ENCODE results near the gene GREM2. TPM values are rescaled to one million over a fixed set of nuclear protein-coding genes. Genes with fewer than 3 reads are reported as not detected.

Gene GREM2
- total RNA-seq, 1 donor from 2014 or later: 0.05 TPM

DNA sequence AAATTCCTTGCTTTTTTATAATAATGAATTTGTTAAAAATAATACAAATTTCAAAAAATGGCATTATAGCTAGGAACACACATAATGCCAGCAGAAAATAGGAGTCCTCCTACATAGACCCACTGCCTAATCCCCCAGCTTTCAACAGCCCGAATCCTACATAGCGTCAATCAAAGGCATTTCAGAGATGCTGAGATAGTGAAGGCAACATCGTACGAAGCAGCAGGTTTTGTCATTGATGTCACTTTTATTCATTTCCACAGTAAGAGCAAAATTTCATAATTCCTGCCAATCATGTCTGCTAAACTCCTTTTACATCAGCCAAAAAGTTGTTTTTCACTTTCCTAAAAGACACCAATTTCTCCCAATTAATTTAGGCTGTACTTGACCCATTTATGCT is 94.1 kb downstream of the GREM2 start:
- no peaks in the 10 kb centered on the region for H3K9me3 Mint-ChIP-seq
- H3K27ac Mint-ChIP-seq: no peak overlapping the region
- no peaks in the 10 kb centered on the region for H3K27me3 Mint-ChIP-seq
- H3K4me3 Mint-ChIP-seq: no peak overlapping the region
- no peak for DNase-seq
- H3K36me3 Mint-ChIP-seq (ENCODE audit: low read depth): no peaks in the 10 kb centered on the region
- H3K4me1 Mint-ChIP-seq: no peaks in the 10 kb centered on the region
- intact Hi-C loops (cut with micrococcal nuclease): no loop called here

DNA sequence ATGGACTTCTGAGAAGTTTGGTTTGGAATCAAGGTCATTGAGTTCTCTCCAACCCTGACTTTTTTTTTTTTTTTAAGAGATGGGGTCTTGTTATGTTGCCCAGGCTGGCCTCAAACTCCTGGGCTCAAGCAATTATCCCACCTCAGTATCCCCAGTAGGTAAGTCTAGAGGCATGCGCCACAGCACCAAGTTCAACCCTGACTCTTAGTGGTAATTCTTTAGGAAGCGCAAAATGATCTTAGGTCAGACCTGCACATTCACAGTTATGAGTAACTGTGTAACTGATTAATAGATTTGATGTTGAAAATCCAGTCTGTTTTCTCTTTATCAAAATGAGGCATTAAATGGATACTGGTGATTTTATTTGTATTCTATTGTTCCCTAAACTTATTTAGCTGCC is 95.9 kb downstream of the GREM2 start:
- Mint-ChIP-seq H3K4me3 (no peak overlapping the region), H3K27ac (no peak overlapping the region), H3K36me3 (ENCODE audit: low read depth) (no peaks in the 10 kb centered on the region), H3K9me3 (no peaks in the 10 kb centered on the region), H3K27me3 (no peaks in the 10 kb centered on the region), H3K4me1 (no peaks in the 10 kb centered on the region)
- DNase-seq: no peak
- intact Hi-C loops (cut with micrococcal nuclease): no loop called here

DNA sequence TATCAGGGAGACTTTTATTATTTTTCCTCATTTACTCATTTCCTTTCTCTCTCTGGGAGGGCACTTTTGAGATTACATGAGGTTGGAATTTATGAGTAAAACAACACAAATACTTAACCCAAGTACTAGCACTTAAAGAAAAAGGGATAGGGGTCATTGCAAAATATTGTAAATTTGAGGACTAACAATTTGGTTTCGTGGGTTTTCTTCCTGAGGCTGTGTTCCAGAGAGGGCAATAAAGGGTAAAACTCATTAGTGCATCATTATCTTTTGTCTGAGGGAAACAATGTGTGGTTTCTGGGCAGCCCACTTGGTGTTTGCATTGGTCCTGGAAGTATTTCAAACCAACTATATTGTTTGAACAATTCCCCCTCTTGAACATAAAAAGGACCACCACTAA is 96.5 kb downstream of the GREM2 start:
- H3K9me3 Mint-ChIP-seq: no peaks in the 10 kb centered on the region
- no peak overlapping the region for H3K27ac Mint-ChIP-seq
- no peaks in the 10 kb centered on the region for H3K36me3 Mint-ChIP-seq (ENCODE audit: low read depth)
- no peaks in the 10 kb centered on the region for H3K27me3 Mint-ChIP-seq
- intact Hi-C loops (cut with micrococcal nuclease): no loop called here
- no peak for DNase-seq
- no peak overlapping the region for H3K4me3 Mint-ChIP-seq
- H3K4me1 Mint-ChIP-seq: no peaks in the 10 kb centered on the region

DNA sequence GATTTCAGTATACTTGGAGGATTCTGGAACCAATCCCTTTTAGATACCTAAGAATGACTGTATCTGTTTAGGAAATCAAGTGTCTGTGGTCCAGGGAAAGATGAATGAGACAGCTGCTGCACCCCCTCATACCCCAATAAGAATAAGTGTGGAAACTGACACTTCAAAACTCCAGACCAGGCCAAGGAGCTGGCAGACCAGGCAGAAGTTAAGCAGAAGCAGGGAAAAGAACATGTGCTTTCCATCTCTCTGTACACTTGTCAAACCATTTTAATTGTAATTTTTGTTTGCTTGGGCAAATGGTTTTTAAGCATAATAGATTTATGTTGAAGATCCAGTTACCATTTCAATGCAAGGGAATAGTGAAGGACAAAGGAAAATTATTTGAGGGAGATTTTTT is 100.2 kb downstream of the GREM2 start:
- Mint-ChIP-seq H3K27ac (no peak overlapping the region), H3K27me3 (peaks cover 2% of the 10 kb centered on the region), H3K4me3 (no peak overlapping the region), H3K4me1 (no peaks in the 10 kb centered on the region), H3K9me3 (peaks cover 4% of the 10 kb centered on the region), H3K36me3 (ENCODE audit: low read depth) (no peaks in the 10 kb centered on the region)
- no peak for DNase-seq
- intact Hi-C loops (cut with micrococcal nuclease): no loop called here

DNA sequence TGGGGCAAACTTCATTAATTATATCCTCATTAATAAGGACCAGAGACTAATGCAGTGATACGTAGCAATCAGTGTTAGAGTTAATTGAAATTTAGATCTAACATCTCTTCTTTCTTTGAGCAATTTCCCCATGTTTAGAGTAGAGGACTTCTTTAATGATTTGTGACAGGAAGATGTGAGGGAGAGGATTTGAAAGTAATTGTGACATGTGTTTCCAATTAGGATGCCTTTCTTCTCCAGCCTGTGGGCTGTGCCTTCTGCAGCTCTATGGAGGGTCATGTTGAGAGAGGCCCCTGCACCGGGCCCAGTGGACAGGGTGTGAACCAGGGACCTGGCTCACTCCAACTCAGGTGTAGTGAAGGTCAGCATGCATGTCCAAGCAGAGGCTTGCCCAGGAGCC is 103.0 kb downstream of the GREM2 start:
- H3K27me3 Mint-ChIP-seq: peaks cover 2% of the 10 kb centered on the region
- DNase-seq: no peak
- H3K9me3 Mint-ChIP-seq: peaks cover 4% of the 10 kb centered on the region
- no peaks in the 10 kb centered on the region for H3K4me1 Mint-ChIP-seq
- no peaks in the 10 kb centered on the region for H3K36me3 Mint-ChIP-seq (ENCODE audit: low read depth)
- intact Hi-C loops (cut with micrococcal nuclease): no loop called here
- H3K27ac Mint-ChIP-seq: no peak overlapping the region
- no peak overlapping the region for H3K4me3 Mint-ChIP-seq

GRCh38 chr1:240508201-240508600 is 103.8 kb downstream of the GREM2 start:
- H3K36me3 Mint-ChIP-seq (ENCODE audit: low read depth): no peaks in the 10 kb centered on the region
- DNase-seq: no peak

DNA sequence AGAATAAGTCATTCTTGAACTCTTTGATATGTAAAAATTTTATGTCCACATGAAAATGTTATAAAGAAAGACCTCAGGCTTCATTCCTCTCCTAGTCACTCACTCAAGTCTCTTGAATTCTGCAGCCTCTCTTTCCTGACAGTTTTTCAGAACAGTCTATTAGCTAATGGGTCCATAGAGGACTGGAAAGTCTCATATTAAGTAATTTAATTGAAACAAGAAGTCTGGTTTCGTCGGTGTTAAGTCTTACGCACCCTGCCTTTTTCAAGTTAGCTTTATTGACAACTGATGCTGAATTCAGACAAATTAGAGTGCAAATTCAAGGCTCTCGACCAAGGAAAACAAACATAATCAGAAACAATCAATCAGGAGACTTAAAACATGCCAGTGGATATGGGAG is 105.8 kb downstream of the GREM2 start:
- Mint-ChIP-seq H3K27ac (no peak overlapping the region), H3K4me3 (no peak overlapping the region), H3K36me3 (ENCODE audit: low read depth) (no peaks in the 10 kb centered on the region), H3K9me3 (peaks cover 4% of the 10 kb centered on the region), H3K4me1 (no peaks in the 10 kb centered on the region), H3K27me3 (peaks cover 2% of the 10 kb centered on the region)
- DNase-seq: no peak
- intact Hi-C loops (cut with micrococcal nuclease): no loop called here

More at GRCh38 chr1:240508201-240508600, 103.8 kb downstream of the GREM2 start:
- Mint-ChIP-seq H3K27ac (no peak overlapping the region), H3K4me1 (no peaks in the 10 kb centered on the region), H3K4me3 (no peak overlapping the region), H3K9me3 (peaks cover 4% of the 10 kb centered on the region), H3K27me3 (peaks cover 2% of the 10 kb centered on the region)
- intact Hi-C loops (cut with micrococcal nuclease): no loop called here

- no peaks in the 10 kb centered on the region for H3K36me3 Mint-ChIP-seq (ENCODE audit: low read depth)
- peaks cover 4% of the 10 kb centered on the region for H3K9me3 Mint-ChIP-seq
- no peak for DNase-seq
- H3K27me3 Mint-ChIP-seq: peaks cover 2% of the 10 kb centered on the region
- no peak overlapping the region for H3K27ac Mint-ChIP-seq
- intact Hi-C loops (cut with micrococcal nuclease): no loop called here
- H3K4me3 Mint-ChIP-seq: no peak overlapping the region
- H3K4me1 Mint-ChIP-seq: no peaks in the 10 kb centered on the region
Measured at GRCh38 chr1:240503558-240503957, 108.4 kb downstream of the GREM2 start.

- H3K4me3 Mint-ChIP-seq: no peak overlapping the region
- no peaks in the 10 kb centered on the region for H3K36me3 Mint-ChIP-seq (ENCODE audit: low read depth)
- peaks cover 8% of the 10 kb centered on the region for H3K9me3 Mint-ChIP-seq
- H3K27ac Mint-ChIP-seq: no peak overlapping the region
- peaks cover 2% of the 10 kb centered on the region for H3K27me3 Mint-ChIP-seq
- intact Hi-C loops (cut with micrococcal nuclease): no loop called here
- H3K4me1 Mint-ChIP-seq: no peaks in the 10 kb centered on the region
- no peak for DNase-seq
Measured at GRCh38 chr1:240503036-240503435, 108.9 kb downstream of the GREM2 start.

GRCh38 chr1:240501115-240501514 is 110.8 kb downstream of the GREM2 start:
- Mint-ChIP-seq H3K27ac (no peak overlapping the region), H3K27me3 (no peaks in the 10 kb centered on the region), H3K4me1 (no peaks in the 10 kb centered on the region), H3K4me3 (no peak overlapping the region), H3K36me3 (ENCODE audit: low read depth) (no peaks in the 10 kb centered on the region), H3K9me3 (peaks cover 7% of the 10 kb centered on the region)
- intact Hi-C loops (cut with micrococcal nuclease): no loop called here
- DNase-seq: no peak

DNA sequence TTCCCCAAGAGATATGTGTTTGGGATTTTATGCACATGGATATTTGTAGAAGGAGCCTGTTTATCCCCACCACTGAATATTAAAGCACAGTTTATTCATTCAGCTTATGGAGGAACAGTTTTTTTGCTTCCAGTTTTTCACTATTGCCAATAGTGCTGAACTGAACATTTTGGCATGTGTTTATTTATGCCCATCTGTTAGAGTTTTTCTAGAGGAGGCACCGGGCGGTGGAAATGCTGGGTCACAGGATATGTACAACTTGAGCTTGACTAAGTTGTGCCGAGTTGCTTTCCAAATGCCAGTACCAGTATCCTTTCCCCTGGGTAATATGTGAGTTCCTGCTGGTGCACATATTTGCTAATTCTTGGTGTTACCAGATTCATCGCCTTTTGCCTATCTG is 111.3 kb downstream of the GREM2 start:
- no peak overlapping the region for H3K4me3 Mint-ChIP-seq
- DNase-seq: no peak

GRCh38 chr1:240499012-240499411 is 112.9 kb downstream of the GREM2 start:
- Mint-ChIP-seq H3K36me3 (ENCODE audit: low read depth) (no peaks in the 10 kb centered on the region), H3K4me1 (no peaks in the 10 kb centered on the region), H3K27ac (no peak overlapping the region), H3K27me3 (no peaks in the 10 kb centered on the region), H3K4me3 (no peak overlapping the region), H3K9me3 (peaks cover 7% of the 10 kb centered on the region)
- intact Hi-C loops (cut with micrococcal nuclease): no loop called here
- DNase-seq: no peak

More for the DNA sequence above, 111.3 kb downstream of the GREM2 start:
- Mint-ChIP-seq H3K27me3 (no peaks in the 10 kb centered on the region), H3K9me3 (peaks cover 7% of the 10 kb centered on the region), H3K27ac (no peak overlapping the region), H3K36me3 (ENCODE audit: low read depth) (no peaks in the 10 kb centered on the region), H3K4me1 (no peaks in the 10 kb centered on the region)
- intact Hi-C loops (cut with micrococcal nuclease): no loop called here

- Mint-ChIP-seq H3K4me3 (no peak overlapping the region), H3K36me3 (ENCODE audit: low read depth) (no peaks in the 10 kb centered on the region), H3K9me3 (peaks cover 7% of the 10 kb centered on the region), H3K4me1 (no peaks in the 10 kb centered on the region), H3K27ac (no peak overlapping the region), H3K27me3 (no peaks in the 10 kb centered on the region)
- intact Hi-C loops (cut with micrococcal nuclease): no loop called here
- no peak for DNase-seq
Measured at GRCh38 chr1:240498335-240498734, 113.6 kb downstream of the GREM2 start.

GRCh38 chr1:240497908-240498307 is 114.0 kb downstream of the GREM2 start:
- Mint-ChIP-seq H3K4me3 (no peak overlapping the region), H3K9me3 (peaks cover 7% of the 10 kb centered on the region), H3K27ac (no peak overlapping the region), H3K36me3 (ENCODE audit: low read depth) (no peaks in the 10 kb centered on the region), H3K4me1 (no peaks in the 10 kb centered on the region), H3K27me3 (no peaks in the 10 kb centered on the region)
- no peak for DNase-seq
- intact Hi-C loops (cut with micrococcal nuclease): no loop called here

DNA sequence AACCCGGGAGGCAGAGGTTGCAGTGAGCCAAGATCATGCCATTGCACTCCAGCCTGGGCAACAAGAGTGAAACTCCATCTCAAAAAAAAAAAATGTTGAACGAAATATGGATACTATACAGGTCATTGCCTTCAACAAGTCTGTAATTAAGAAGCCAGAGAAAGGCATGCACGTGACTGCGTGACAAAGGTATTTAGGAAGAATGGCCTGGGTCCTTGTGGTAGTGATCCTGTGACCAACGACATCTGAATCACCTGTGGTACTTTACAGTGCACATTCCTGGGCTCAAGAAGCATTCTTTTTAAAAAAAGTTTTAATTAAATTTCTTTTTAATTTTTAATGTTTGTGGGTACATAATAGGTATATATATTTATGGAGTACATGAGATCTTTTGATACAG is 115.0 kb downstream of the GREM2 start:
- peaks cover 9% of the 10 kb centered on the region for H3K9me3 Mint-ChIP-seq
- DNase-seq: no peak
- no peak overlapping the region for H3K27ac Mint-ChIP-seq
- intact Hi-C loops (cut with micrococcal nuclease): no loop called here
- H3K4me3 Mint-ChIP-seq: no peak overlapping the region
- H3K4me1 Mint-ChIP-seq: no peaks in the 10 kb centered on the region
- H3K36me3 Mint-ChIP-seq (ENCODE audit: low read depth): no peaks in the 10 kb centered on the region
- H3K27me3 Mint-ChIP-seq: no peaks in the 10 kb centered on the region

Measured in activated CD4-positive, alpha-beta T cell treated with anti-CD3 and anti-CD28 coated beads, Interleukin-2, amount 10 ng/mL, durations not matched to agents 24 days and 14 days (primary cell).